Left ventricle myocardium inferior (tissue), 1 donor: ENCODE results near the gene MUCL3. TPM values are rescaled to one million over a fixed set of nuclear protein-coding genes. Genes with fewer than 3 reads are reported as not detected.

Experiments
- DNase-seq: peaks from one replicate; pipeline ENCODE4 v3.0.0-alpha.2; 2020
- H3K27ac ChIP-seq: fragments of 200-600 bp; replicated peaks from 2 replicates; pipeline ENCODE4 v1.8.0; 2021
- H3K27me3 ChIP-seq: fragments of 200-600 bp; 2 replicates; pipeline ENCODE4 v1.8.0; 2021; ENCODE audit warnings: low read depth
- H3K36me3 ChIP-seq: fragments of 200-600 bp; 2 replicates; pipeline ENCODE4 v1.8.0; 2021
- H3K4me1 ChIP-seq: fragments of 200-600 bp; 2 replicates; pipeline ENCODE4 v1.8.0; 2021
- H3K4me3 ChIP-seq: fragments of 200-600 bp; 2 replicates; pipeline ENCODE4 v1.8.0; 2021; ENCODE audit warnings: mild to moderate bottlenecking, moderate library complexity
- H3K9me3 ChIP-seq: fragments of 200-600 bp; replicated peaks from 2 replicates; pipeline ENCODE4 v1.8.0; 2021
- intact Hi-C: fragments of 100-400 bp; cut with micrococcal nuclease; formaldehyde crosslinking; loops from one replicate; pipeline ENCODE4 v1.11.0; 2022
- total RNA-seq: library from RNA; stranded (reverse); fragmentation: NEBNext Ultra II Directional; extraction: Animal tissue kit (Norgen Biotek cat#: 25700); gene quantifications from one replicate; pipeline ENCODE4 v1.2.1, GENCODE V29; 2021
- TF ChIP-seq, protein P1 (sequence below): fragments of 200-600 bp; IDR thresholded peaks from 2 replicates; pipeline ENCODE4 v1.8.0; 2021; ENCODE audit warnings: antibody characterized with exemption, mild to moderate bottlenecking, borderline replicate concordance
- donor health status: DM: no; HTN: yes; CAD: no; lungs with severe emphysema.

Gene MUCL3
- total RNA-seq, 1 donor from 2014 or later, result not detected

DNA sequence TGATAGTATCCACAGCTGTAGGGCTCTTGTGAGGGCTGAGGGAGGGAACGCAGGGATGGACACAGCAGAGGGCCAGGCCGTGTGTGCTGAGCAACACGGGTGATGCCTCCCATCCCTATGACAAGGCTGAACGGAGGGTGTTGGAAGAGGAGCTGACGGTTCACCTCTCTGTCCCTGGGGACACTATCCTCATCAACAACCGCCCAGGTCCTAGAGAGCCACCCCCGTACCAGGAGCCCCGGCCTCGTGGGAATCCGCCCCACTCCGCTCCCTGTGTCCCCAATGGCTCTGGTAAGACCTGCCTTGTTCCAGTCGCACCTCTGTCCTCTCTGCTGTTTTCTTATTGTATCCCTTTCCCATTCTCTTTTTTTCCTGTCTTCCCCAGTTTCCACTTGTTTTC is 46.4 kb upstream of the MUCL3 start:
- intact Hi-C loops, result no loop called here
- TF ChIP-seq, protein P1, sequence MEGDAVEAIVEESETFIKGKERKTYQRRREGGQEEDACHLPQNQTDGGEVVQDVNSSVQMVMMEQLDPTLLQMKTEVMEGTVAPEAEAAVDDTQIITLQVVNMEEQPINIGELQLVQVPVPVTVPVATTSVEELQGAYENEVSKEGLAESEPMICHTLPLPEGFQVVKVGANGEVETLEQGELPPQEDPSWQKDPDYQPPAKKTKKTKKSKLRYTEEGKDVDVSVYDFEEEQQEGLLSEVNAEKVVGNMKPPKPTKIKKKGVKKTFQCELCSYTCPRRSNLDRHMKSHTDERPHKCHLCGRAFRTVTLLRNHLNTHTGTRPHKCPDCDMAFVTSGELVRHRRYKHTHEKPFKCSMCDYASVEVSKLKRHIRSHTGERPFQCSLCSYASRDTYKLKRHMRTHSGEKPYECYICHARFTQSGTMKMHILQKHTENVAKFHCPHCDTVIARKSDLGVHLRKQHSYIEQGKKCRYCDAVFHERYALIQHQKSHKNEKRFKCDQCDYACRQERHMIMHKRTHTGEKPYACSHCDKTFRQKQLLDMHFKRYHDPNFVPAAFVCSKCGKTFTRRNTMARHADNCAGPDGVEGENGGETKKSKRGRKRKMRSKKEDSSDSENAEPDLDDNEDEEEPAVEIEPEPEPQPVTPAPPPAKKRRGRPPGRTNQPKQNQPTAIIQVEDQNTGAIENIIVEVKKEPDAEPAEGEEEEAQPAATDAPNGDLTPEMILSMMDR, result no peak
- no peak for DNase-seq
- Histone ChIP-seq H3K27ac (no peak overlapping the region), H3K27me3 (no peaks in the 10 kb centered on the region), H3K4me1 (no peaks in the 10 kb centered on the region), H3K9me3 (no peaks in the 10 kb centered on the region), H3K36me3 (peaks cover 53% of the 10 kb centered on the region), H3K4me3 (no peak overlapping the region)

DNA sequence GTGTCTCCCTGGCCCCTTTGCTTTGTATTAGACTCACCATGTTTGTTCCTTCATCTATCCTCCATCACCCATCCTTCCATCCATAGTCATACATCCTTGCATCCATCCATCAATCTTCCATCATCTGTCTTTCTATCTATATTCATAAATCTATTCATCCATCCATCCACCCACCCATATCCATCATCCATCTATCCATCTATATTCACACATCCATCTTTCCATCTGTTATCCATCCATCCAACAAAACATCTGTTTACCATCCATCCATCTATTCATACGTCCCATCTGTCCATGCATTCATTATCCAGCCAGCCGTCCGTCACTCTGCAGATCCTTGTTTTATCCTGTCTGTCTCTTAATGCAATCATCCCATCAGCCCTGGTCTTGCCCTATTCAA is 45.8 kb upstream of the MUCL3 start:
- Histone ChIP-seq H3K9me3 (no peaks in the 10 kb centered on the region), H3K36me3 (peaks cover 55% of the 10 kb centered on the region), H3K4me1 (no peaks in the 10 kb centered on the region), H3K27me3 (no peaks in the 10 kb centered on the region), H3K4me3 (no peak overlapping the region), H3K27ac (no peak overlapping the region)
- intact Hi-C loops, result no loop called here
- TF ChIP-seq, protein P1, result no peak
- no peak for DNase-seq

DNA sequence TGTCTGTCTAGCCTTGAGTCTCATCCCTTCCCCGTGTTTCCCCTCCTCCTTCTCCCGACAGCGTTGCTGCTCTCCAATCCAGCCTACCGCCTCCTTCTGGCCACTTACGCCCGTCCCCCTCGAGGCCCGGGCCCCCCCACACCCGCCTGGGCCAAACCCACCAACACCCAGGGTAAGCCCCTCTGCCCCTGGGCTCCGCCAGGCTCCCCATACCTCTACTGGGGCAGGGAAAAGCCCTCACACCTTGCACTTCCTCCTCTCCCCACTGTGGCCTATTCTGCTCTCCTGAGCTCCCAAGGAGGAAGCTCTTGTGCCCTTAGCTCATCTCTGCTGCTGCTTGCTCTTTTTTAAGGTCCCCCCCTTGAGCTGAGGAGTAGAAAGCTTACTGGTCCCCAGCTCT is 45.4 kb upstream of the MUCL3 start:
- TF ChIP-seq, protein P1, result no peak
- no peaks in the 10 kb centered on the region for H3K27me3 ChIP-seq
- DNase-seq, result no peak
- no peaks in the 10 kb centered on the region for H3K9me3 ChIP-seq
- H3K36me3 ChIP-seq, result peaks cover 55% of the 10 kb centered on the region
- no peak overlapping the region for H3K27ac ChIP-seq
- no peaks in the 10 kb centered on the region for H3K4me1 ChIP-seq
- no peak overlapping the region for H3K4me3 ChIP-seq
- intact Hi-C loops, result no loop called here

DNA sequence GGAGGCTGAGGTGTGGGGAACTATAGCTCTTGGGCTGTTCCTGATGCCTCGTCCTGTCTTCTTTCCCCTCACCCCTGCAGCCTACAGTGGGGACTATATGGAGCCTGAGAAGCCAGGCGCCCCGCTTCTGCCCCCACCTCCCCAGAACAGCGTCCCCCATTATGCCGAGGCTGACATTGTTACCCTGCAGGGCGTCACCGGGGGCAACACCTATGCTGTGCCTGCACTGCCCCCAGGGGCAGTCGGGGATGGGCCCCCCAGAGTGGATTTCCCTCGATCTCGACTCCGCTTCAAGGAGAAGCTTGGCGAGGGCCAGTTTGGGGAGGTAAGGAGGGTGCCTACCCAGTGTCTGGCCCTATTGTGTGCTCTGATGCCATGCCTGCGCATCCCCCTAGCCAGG is 44.2 kb upstream of the MUCL3 start:
- H3K36me3 ChIP-seq, result peaks cover 55% of the 10 kb centered on the region
- DNase-seq, result no peak
- H3K4me1 ChIP-seq, result no peaks in the 10 kb centered on the region
- H3K27ac ChIP-seq, result no peak overlapping the region
- H3K4me3 ChIP-seq, result no peak overlapping the region
- H3K27me3 ChIP-seq, result no peaks in the 10 kb centered on the region
- TF ChIP-seq, protein P1, result no peak
- intact Hi-C loops, result no loop called here
- no peaks in the 10 kb centered on the region for H3K9me3 ChIP-seq

DNA sequence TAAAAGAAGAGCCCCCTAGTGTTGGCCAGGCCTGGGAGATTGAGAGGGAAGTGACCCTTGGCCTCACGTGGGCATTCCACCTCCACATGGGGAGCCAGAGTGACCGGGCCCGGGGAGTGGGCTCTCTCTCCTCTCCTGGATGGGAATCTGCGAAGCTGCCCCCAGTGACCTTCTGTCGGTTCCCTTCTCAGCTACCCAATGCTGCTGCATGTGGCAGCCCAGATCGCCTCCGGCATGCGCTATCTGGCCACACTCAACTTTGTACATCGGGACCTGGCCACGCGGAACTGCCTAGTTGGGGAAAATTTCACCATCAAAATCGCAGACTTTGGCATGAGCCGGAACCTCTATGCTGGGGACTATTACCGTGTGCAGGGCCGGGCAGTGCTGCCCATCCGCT is 42.9 kb upstream of the MUCL3 start:
- Histone ChIP-seq H3K4me1 (no peaks in the 10 kb centered on the region), H3K36me3 (peaks cover 45% of the 10 kb centered on the region)
- TF ChIP-seq, protein P1, result no peak

More for the DNA sequence above, 42.9 kb upstream of the MUCL3 start:
- no peak for DNase-seq
- H3K9me3 ChIP-seq, result no peaks in the 10 kb centered on the region
- intact Hi-C loops, result no loop called here
- H3K27me3 ChIP-seq, result no peaks in the 10 kb centered on the region
- H3K27ac ChIP-seq, result no peak overlapping the region
- no peak overlapping the region for H3K4me3 ChIP-seq
